Endometrial microvascular endothelial cells (primary cell): Measurements from ENCODE around the gene HEATR5A. TPM values are rescaled to one million over a fixed set of nuclear protein-coding genes. Genes with fewer than 3 reads are reported as not detected.
"Not testable (repeated sequence)": the region's sequence is repeated elsewhere in the genome, so short reads cannot be mapped to it uniquely, and the experiment has no call there.

Experiments used
- in situ Hi-C: cut with HindIII; loops from 2 replicates; pipeline ENCODE4 v1.10.0; 2017; ENCODE audit warnings: low sequenced_read_pairs, low pct_unique_long_range_greater_than_20kb; ENCODE audit errors: inconsistent ontology term
- total RNA-seq: library from RNA; depleted of rRNA; stranded (reverse); fragments of >200 nt; gene quantifications from one replicate; pipeline ENCODE4 v1.2.3, GENCODE V29; 2015; ENCODE audit errors: inconsistent ontology term

Gene HEATR5A
- total RNA-seq, 1 donor from 2014 or later, result 18.6 TPM

GRCh38 chr14:31297701-31298344 is 122.5 kb downstream of the HEATR5A start:
- in situ Hi-C loops, result no loop called here

GRCh38 chr14:31297112-31297511 is 123.2 kb downstream of the HEATR5A start:
- in situ Hi-C loops, result no loop called here

DNA sequence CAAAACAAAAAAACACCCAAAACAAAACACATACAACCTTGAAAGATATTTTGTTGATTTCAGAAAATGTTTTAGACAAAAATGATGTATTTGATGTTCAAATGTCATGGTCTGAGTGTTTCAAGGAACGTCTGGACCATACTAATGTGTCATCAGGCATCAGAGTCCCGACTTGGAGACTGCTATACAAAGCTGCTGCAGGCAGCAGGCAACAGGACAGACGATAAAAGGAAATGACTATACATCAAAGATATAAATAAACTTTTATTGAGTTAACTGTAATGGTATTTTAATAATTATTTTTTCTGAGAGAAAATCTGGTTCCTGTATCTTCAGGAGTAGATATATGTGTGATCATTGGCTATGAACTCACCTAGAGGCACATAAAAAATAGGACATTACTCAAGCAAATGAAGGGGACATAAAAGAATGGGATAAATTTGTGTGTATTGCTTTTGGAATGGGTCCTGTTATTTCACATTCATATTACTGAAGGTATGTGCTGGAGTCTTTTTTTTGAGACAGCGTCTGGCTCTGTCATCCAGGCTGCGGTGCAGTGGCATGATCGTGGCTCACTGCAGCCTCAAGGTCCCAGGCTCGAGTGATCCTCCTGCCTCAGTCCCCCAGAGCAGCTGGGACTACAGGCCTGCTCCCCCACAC is 125.5 kb downstream of the HEATR5A start:
- in situ Hi-C loops, result no loop called here

GRCh38 chr14:31292937-31293616 is 127.3 kb downstream of the HEATR5A start:
- in situ Hi-C loops, result no loop called here

- in situ Hi-C loops, result no loop called here
These were observed 129.1 kb downstream of the HEATR5A start for GRCh38 chr14:31291210-31291609.

DNA sequence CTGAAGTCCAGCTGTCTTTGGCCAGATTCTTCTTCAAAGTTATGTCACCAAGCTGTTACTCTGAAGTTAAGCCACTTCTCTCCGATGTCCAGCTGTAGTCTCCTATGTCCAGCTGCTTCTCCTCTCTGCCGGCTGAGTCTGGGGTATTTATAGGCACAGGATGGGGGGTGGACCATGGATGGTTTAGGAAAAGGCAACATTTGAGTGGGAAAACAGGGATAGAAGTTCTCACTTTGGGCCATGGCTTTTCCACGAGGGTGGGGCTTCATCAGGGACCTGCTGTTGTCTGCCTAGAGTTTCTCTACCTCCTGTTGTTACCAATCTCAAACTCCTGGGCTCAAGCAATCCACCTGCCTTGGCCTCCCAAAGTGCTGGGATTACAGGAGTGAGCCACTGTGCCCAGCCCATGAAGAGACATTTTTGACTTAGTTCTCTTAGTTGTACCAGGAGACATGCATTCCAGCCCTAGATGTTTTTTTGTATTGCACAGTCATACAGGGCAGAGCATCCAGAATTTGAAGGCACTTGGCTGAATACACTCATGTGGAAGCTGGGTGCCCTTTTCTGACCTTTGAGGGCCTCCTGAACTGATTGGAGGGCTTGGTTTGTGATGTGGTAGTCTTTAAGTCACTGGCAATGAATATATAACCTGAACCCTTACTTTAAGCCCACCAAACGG is 132.9 kb downstream of the HEATR5A start:
- in situ Hi-C loops, result no loop called here

- in situ Hi-C loops, result no loop called here
These were observed 133.7 kb downstream of the HEATR5A start for GRCh38 chr14:31286456-31287293.

- in situ Hi-C loops, result no loop called here
These were observed 136.6 kb downstream of the HEATR5A start for GRCh38 chr14:31283578-31284252.

GRCh38 chr14:31283153-31283552 is 137.2 kb downstream of the HEATR5A start:
- in situ Hi-C loops, result no loop called here

DNA sequence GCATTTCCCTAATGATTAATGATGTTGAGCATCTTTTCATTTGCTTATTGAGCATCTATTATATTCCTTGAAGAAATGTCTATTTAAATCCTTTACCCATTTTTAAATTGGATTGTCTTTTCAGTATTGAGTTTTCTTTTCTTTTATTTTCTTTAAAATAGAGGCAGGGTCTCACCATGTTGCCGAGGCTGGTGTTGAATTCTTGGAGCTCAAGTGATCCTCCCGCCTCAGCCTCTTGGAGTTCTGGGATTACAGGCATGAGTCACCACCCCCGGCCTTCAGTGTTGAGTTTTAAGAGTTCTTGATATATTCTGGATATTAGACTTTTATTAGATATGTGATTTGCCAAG is 139.5 kb downstream of the HEATR5A start:
- in situ Hi-C loops, result no loop called here

- in situ Hi-C loops, result no loop called here
These were observed 140.0 kb downstream of the HEATR5A start for GRCh38 chr14:31280132-31280870.

DNA sequence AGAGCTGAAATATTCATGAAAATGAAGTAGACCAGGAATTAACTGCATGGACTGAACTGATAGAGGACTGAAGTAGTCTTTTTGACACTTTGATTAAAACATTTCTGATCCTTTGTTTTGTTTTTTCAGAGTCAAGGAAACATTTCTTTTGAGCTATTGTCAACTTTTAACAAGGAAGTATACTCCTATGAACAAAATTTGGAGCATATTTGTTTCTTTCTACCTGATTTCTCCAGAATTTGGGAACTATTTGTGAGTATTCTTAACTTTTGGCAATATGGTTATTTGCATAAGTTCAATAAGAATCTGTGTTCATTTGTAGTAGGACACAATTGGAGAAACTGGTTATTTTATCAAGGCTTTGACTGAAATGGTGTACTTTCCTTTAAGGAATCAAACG is 141.5 kb downstream of the HEATR5A start:
- in situ Hi-C loops, result no loop called here

DNA sequence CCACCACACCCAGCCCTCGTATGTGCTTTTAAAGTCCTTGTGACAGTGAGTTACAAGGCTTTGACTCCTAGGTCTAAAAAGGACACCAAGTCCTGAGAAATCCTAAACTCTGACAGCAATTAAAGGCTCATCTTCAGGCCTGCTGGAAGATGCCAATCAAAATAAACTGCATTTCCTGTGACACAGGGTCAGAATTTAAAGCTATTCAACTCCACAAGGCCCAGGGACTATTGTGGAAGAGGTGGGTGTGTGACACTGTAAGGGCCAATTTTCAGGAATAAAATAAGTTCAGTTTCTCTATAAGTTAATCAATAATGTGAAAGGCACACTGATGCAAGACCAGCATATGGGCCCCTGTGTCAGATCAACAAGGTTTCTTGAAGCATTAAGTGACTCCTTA is 143.3 kb downstream of the HEATR5A start:
- in situ Hi-C loops, result no loop called here

GRCh38 chr14:31276417-31276816 is 143.9 kb downstream of the HEATR5A start:
- in situ Hi-C loops, result not testable (repeated sequence)

DNA sequence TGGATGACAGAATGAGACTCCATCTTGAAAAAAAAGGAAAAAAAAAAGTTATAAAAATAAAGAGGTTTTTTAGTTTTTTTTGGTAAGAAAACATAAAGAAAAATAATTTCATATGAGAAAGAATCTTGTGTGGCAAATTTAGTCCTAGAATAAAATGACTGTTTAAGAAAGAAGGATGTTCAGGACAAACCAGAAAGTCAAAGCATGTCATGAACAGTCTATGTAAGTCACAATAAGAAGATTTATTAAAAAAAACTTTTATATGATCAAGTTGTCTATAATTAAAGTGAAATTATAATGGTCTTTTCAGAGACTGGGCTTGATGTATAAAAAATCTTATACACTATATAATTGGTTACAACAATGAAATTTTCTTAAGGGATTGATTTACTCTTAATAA is 144.6 kb downstream of the HEATR5A start:
- in situ Hi-C loops, result no loop called here

DNA sequence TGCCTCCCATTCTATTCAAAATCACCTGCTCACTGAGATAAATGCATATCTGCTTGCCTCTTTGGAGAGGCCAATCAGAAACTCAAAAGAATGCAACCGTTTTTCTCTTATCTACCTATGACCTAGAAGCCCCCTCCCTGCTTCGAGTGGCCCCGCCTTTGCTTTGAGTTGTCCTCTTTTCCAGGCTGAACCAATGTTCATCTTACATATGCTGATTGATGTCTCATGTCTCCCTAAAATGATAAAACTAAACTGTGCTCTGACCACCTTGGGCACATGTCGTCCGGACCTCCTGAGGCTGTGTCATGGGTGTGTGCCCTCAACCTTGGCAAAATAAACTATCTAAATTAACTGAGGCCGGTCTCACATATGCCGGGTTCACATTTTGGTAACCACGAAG is 148.7 kb downstream of the HEATR5A start:
- in situ Hi-C loops, result no loop called here

DNA sequence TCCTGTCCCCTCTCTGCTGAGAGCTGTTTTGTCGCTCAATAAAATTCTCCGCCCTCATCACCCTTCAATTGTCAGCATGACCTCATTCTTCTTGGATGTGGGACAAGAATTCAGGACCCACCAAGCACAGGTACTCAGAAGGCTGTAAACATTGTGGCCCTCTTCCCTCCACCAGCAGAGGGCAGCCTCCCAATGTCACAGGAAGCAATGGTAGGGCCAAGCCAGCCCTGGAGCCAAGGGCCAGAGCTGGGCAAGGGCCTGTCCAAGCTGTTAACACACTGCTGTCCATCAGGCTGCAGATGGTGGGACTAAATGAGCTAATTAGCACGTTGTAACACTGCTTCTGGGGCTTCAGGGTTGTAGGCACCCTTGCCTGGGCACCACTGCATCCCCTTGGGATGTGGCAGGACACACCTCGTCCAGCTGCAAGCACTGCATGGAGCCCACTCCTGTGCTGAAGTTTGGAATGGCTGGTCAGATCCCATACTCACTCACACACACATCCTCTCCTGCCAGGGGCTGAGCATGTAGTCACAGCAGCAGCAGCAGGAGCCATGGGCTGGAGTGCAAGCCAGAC is 150.1 kb downstream of the HEATR5A start:
- in situ Hi-C loops, result no loop called here
